Stimulated activated CD4-positive, alpha-beta T cell treated with anti-CD3 and anti-CD28 coated beads, Interleukin-1b, Interleukin-23, amount 100 ng/mL, for 24 hours (primary cell): Measurements from ENCODE around the gene IQCK.

Experiments
- DNase-seq, 4 experiments: peaks; one replicate each; pipeline ENCODE4 v3.0.0-alpha.2; 2020; ENCODE audit warnings: low read depth in 4 of 4, low spot score in 1 of 4

The IQCK gene

DNA sequence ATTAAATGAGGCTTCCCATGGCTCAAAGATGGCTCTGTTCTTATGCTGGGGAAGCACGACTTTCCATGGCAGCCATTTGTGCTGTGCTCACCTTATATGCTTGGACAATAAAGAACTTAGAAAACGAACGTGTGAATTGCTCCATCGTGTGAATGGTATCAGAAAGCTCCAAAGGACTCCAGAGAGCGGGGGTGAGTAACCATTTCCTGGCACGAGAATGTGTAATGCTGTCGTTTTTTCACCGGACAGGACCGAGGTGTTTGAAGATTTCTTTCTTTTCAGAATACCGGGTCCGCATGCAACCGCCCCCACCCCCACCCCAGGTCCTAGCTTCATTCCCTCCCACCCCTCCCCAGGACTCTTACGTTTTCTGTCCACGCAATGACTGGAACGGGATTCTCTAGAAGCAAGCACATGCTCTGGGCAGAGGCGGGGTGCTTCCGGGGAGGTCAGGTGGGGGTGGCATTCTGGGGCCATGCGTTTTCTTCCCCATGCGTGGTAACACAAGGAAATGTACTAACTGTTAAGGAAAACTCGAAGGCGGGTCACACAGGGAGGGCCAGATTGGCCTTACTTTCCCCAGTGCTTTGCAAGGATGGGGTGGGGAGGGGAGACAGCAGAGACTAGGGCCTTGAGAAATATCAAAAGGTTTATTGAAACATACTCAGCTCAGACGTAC is 140.4 kb downstream of the IQCK start:
- DNase-seq = no peak

DNA sequence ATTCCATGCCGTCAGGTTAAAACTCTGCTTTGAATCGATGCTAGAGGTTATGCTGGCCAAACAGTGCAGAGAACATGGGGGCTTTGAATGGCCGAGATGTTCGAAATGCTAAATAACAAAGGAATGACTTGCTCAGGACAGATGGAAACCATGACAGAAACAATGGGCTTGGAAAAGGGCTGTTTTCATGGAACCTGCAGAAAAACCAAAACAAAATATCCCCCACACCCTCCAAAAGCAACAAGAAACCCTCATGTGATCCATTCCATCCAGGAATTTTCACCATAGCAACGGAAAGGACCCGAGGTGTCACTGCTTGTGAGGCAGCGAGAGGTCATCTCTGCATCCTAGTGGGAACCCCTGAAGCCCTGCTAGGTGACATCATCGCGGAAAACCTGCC is 141.1 kb downstream of the IQCK start:
- DNase-seq = no peak

DNA sequence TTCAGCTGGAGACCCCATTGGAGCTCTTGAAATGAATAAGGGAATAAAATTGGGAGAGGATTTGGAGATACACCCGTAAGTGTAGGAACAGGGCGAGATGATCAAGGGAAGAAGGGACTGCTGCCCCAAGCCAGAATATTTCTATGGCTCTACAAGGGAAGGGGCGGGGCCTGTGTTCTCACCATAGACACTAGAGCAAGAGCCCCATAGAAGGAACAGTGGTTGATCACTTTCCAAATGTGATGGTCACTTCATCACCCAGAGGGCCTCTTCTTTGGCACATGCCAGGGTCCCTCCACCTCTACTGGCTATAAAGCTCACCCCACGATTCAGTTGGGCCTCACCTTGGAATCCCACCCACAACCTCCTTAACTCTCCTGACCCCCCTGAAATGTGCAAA is 141.5 kb downstream of the IQCK start:
- DNase-seq = no peak

DNA sequence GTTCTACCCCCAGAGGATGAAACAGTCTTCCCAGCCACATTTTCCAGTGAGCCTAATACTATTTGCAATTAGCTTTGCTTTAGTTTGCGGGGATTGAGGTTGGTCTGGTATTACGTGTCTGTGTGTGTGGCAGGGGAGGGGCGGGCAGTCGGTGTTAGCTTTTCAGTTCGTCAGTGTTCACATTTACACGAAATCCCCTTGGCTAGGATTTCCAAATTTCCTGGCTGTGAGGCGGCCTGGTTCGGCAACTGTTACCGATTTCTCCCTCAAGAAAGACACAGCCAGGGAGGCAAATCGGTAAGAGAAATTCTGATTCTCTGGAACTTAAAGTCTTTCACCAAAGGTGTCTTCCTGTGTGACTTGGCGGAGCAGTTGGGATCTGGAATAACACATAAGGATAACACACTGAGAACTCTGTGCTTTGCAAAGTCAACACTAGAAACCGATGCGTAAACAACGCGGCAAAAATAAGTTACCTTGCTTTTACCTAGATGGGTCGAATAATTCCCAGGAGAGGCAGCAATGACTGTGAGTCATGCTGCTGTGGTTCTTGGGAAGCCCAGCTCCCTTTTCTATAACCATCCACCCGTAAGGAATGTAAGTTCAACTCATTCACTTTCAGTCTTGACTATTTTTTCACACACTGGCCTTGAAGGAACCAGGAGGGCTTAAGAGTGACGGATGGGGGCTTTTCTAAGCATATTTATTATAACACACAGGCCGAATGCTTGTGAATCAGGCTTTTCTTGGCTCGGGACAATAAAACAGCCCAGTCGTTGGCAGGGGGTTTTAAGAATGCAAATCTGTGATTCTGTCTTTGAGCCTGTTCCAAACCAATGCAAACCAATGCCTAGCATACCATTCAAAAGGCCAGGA is 142.3 kb downstream of the IQCK start:
- no peak for DNase-seq

DNA sequence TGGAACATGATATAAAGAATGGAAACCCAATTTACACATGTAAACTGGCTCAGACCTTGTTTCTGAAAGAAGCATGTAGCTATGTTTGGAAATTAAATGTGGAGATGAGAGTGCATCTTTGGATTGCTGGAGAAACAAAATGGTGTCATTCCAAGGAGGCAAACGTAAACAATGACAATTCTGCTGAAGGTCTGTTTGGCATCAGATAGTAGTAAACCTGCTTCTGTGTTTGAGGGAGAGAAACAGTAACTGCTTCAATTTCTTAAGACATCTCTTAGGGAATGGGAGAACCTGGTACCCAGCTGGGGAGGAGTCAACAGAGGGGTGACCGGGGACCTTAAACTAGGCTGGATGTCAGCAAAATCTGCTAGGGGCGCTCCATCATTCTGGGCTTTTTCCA is 143.1 kb downstream of the IQCK start:
- DNase-seq = no peak

DNA sequence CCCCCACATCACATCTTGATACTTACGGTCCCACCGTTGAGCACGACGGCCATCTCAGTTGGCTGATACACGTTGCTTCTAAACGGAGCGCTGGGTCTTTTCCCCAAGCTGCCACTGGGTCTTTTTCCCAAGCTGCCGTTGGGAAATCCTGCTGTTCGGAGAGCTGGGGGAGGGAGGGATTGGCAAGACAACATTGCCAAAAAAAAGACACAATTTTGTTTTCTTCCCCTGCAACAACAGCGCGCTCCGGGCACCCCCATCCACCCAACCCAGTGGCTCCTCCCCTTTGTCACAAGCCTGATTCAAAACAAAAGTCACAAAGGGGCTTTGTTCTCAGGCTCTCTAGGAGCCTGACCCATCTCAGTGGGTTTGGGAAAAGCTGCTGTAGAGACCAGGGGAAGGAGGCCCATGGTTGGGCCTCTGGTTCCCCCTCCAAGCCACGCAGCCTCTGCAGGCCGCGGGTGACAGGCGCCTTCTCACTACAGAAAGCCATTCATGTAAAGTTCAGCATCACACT is 143.8 kb downstream of the IQCK start:
- no peak for DNase-seq

DNA sequence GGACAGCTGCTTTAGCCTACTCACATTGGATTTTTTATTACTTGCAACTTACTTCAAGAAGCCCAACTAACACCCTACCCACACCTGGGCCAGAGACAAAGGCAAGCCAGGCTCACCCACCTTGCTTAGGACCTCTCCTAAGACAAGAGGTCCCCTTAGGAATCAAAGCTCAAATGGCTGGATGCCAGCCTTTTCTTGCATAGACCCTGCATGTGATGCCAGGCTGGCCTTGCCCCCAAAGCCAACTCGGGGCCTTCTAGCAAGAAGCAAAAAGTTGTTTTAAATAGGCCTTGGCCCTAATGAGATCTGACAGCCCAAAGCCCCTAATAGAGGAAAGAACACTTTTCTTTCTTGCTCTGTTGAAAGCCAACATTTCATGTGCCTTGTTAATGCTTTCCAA is 145.9 kb downstream of the IQCK start:
- no peak for DNase-seq

DNA sequence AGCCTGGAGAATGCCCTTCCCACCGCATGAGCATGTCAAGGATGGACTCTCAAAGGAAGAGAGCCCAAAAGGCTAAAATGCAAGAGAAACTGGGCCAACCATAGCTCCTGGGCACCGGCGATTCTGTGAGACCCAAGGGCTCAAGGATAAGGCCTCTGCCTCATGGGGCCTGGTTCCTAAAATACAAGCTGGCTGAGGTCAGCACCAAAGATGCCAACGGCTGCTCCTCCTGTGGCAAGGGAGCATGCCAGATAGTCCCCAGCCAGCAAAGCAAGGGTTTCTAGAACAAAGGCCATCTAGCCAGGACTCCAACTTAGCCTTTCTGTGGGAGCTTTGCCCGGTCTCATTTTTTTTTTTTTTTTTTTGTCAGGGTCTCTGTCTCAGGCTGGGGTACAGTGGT is 146.5 kb downstream of the IQCK start:
- DNase-seq = no peak

DNA sequence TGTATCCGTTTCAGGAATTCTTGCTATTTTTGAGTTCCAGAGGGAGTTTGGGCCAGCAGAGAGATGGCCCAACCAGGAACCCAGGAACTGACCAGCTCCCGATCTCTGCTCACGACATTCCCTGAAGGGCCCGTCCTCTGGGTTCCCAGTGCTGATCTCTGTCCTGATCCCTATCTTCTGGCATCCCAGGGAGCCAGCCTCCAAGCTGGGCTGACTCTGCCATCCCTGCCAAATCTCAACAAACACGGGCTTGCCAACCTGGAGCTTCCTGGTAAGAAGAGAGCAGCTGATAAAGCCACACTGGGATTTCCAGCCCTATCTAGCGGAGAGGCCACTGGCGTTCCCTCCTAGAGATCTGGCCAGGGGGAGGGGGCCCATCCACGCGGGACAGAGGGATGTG is 150.3 kb downstream of the IQCK start:
- no peak for DNase-seq

DNA sequence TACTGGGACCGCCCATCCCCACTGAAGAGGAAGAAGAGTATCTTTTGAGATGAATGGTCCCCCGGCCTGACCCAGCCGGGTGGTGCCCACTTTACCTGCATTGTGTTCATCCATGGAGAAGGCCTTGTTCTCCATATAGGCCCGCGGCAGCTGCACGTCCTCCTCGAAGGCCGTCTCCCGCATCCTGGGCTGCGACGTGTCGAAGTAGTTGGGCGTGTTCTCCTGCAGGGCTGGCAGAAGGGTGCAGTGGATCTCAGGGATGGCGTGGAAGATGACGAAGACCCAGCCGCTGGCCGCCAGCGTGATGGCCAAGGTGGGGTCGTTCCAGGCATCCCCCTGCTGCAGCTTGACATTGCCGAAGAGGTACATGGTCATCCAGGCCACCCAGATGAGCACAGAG is 153.7 kb downstream of the IQCK start:
- DNase-seq = no peak

DNA sequence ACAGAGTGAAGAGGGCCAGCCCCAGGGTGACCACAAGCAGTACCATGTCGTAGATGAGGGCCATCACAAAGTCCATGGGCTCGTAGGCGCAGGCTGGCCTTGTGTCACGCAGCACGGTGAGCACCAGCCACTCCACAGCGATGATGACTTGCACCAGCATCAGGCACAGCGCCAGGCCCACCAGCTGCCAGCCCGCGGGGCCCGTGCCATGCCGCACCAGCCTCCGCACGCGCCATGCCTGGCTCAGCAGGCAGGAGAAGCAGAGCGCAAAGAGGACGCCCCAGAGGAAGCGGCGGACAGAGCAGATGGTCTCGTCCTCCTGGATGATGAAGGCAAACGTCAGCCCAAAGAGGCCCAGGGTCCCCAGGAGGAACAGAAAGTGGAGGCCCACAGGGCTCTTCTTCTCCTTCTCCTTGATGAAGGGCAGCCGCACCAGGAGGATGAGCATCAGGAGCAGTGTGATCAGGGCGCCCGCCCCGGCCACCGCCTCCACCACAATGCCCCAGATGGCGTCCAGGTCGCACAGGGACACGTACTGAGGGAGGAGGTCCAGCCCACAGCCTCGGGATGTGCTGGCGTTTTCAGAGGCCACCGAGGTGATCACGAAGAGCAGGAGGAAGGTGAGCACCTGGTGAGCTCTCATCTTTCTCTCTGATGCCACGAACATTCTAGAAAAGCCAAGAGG is 154.2 kb downstream of the IQCK start:
- DNase-seq = no peak

DNA sequence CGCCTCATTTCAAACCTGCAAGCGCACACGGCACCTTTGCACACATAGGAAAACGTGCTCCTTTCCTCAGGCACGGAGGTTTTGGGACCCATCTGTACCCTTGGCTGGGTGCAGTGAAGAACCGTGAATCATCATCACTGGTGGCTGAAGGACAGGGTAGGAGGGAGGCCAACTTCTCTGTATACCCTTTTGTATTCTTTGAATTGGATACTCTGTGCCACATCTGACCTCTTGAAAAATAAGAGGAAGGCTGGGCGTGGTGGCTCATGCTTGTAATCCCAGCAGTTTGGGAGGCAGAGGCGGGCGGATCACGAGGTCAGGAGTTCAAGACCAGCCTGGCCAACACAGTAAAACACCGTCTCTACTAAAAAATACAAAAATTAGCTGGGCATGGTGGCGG is 154.9 kb downstream of the IQCK start:
- DNase-seq = no peak

DNA sequence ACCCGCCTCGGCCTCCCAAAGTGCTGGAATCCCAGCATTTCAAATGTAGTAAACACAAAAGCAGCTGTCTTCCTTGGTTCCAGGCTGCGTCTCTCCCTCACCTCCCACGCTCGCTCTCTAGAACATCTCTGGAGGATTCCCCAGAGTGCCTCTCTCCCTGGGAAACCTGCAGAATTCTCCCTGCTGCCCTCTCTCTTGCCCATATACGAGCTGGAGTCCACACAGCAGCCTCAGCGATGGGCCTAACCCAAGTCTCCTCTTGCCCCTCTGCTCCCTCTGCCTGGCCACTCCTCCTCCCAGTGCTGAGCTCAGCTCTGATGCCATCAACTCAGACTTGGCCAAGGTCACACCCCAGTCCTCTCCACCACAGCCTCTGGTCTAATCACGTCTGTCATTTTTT is 156.0 kb downstream of the IQCK start:
- no peak for DNase-seq

DNA sequence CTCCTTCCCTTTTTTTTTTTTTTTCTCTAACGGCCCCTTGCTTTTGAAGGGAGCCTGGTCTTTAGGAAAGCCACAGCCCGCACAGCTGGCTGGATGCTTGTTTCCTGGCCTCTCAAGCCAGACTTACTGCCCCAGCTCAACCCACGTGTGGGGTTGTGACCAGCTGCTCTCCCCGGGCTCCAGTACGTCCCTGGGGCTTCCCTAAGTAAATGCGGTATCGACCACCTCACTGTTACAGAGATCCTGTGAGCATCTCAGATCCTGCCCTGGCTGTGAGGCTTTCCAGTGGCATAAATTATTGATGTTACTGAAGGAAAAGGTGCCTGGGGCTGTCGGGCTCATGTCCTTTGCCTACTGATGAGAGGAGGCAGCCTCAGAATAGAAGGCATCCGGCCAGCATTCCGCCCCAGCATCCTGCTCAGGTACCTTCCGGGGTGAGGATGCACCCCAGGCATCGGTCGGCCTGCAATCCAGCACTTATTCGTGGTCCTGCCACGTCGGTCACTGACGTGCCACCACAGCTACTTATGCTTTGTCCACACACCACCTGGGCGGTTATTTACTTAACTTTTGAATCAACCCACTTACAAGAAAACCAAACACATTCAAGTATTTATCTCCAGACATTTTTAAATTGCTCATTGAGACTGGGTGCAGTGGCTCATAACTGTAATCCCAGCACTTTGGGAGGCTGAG is 156.9 kb downstream of the IQCK start:
- DNase-seq = no peak

DNA sequence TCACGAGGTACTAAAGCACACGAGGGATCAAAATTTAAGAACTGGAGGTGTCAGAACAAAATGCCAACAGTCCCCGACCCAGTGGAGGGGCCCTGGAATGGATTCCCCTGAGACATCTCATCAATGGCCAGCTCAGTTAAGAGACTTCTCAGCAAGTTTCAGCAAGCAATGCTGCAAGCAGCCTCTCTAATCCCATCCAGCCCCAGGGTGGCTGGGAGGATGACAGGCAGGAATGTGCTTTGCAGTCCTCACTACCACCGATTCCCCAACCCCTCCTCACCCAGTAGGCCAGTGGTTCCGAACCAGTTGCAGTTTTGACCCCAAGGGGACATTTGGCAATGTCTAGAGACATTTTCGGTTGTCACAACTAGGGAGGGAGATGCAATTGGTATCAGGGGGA is 157.8 kb downstream of the IQCK start:
- DNase-seq = no peak

DNA sequence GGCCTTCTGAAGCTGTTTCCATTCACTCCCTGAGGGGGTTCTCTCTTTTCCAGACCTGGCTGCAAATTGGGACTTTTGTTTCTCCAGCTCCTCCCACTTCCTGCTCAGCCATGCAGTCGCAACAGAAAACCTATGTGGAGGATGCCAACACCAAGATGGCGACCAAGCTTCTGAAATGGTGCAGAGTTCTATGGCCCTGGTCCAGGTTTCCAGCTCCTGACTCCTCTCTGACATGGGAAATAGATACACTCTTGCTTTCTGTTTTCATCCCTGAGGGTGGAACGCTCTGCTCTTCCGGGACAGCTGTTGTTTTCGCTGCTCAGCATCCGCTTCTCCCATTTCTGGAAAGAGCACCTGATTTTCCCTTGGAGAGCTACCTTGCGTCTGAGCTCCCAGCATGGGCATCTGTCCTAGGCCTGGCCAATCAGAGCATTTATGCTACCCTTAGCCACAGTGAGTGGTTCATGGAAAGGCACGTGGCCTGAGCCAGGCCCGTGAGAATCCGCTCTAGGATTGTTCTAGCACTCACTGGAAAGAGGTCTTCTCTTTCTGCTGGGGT is 158.5 kb downstream of the IQCK start:
- DNase-seq = no peak

DNA sequence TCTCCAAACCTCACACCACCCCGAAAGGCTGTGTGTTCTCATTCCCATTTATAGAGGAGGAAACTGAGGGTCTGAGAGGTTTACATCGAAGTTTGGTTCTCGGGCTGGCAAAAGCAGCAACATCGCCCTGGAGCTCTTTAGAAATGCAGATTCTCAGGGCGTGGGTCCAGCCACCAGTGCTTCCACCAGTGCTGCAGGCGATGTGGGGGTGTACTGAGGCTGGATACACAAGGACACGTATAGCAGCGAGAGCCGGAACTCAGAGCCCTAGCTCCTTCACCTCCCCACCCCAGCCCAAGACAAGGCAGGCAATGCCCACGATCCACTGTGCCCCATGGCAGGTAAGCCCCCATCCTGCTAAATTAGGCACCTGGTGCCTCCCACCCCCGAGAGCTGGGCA is 160.7 kb downstream of the IQCK start:
- DNase-seq = no peak

DNA sequence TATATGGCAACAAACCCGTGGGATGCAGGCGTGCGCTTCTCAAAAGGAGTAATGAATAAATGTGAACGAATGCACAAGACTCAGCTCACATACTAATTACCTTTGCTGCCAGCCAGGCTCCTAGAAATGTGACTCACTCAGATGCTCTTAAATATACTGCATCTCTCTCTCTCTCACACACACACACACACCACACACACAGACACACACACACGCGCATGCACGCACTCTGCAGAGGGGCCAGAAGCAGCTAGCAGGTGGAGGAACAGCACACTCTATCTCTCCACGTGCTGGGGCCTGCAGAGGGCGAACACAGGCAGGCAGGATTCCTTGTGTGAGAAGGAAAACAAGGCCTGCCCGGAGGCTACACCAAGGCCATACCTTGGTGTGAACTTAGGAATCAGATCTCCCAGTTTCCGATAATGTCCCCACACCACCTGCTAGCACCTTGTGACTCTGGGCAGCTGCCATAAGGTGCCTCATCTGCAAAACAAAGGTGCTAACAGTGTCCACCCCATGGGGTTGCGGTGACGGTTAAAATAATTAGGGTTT is 161.2 kb downstream of the IQCK start:
- no peak for DNase-seq

DNA sequence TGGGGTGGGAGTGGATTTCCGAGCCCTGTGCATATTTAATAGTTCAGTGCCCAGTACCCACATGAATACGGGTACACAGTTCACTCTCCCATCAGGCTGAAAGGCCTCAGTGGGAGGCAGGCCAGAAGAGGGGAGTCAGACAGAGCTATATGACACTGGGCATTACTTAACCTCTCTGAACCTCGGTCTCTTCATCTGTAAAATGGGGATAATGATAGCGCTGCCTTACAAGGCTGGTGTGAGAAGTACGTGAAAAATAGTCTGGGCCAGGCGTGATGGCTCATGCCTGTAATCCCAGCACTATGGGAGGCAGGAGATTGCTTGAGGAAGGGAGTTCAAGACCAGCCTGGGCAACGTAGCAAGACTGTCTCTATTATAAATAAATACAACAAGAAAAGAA is 163.0 kb downstream of the IQCK start:
- DNase-seq = no peak

DNA sequence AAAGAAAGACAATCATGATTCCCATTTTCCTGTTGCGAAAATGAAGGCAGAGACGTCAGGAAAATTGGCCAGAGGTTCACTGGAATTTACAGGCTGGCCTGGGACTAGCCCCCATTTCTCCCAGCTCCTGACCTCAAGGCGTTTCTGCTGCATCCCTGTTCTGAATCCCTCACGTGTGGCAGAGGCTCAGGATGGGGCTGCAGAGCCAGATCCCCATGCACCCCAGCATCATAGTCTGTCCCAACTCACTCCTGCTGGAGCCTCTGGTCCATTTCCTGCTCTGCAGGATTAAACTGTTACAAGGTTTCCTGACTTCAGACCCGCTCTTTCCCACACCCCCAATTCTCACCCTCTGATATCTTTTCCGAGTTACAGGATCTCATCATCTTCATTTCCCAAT is 163.7 kb downstream of the IQCK start:
- no peak for DNase-seq

DNA sequence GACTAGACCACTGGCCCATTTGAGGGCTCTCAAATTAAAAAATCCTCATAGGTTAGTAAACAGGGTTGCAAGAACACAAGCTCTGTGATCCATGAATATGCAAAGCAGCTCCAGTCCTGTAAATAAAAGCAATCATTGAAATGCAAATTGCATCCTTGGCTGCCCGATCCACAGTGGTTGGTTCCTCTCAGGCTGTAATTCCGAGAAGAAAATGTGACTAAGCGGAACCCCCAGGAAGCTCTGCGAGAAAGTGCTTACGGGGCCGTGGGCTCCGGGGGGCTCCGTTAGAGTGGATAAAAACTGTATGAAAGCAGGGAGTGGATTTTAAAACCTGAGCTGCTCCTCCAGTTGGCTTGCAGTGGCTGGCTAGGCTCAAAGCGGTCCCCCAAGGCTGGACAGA is 164.1 kb downstream of the IQCK start:
- DNase-seq = no peak
